ENCODE results near the gene KLHDC8A. TPM values are rescaled to one million over a fixed set of nuclear protein-coding genes. Genes with fewer than 3 reads are reported as not detected.

The KLHDC8A gene
- total and polyA plus RNA-seq, 2 donors (not counting 3 experiments of a cell fraction or from before 2014, with no cell fraction given): not detected

DNA sequence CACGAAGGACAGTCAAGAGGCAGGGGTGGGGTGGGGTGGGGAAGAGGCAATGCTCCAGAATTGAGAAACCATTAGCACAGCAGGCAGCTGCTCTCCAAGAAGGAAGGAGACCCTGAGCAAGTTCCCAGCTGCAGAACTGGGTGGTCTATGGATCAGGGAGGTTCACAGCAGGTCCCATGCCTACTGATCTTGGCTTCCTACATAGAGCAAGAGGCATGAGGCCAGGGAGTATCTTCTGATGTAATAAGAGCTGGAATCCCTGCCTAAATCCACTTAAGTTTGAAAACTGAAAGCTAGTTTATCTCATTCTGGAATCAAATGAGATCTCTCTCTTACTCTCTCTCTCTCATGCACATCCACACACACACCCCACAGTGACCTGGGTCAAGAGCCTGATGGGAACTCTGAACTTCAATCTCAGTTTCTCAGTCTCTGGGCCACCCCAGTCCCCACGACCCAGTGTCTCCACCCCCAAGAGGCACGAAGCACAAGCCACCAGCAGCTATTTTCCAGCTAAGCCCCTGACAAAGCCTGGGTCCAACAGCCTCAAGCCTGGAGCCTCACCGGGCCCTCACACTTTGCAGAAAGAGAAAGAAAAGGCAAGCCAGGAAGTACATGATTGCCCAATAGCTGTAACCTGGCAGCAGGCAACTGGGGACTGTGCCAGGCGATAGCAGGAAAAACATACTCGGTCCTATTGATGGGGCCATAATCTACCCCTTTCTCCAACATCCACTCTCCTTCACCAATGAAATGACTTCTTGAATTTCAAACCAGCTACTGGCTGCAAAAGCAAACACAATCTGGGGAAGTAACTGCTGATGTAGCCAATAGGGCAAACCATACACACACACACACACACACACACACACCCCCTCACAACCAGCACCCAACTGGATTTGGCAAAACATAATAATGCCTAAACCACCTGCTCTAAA lies 37.4 kb downstream of the KLHDC8A start:
- Histone ChIP-seq H3K9ac (replicated peaks; ENCODE audit: extremely low read depth, insufficient read depth, low read length) (no peak overlapping the region), H3K36me3 (ENCODE audit: control insufficient read depth in 2 of 2, extremely low read depth in 1 of 2, insufficient read depth in 2 of 2, low read length in 2 of 2) (no peaks in the 10 kb centered on the region), H4K20me1 (replicated peaks; ENCODE audit: control insufficient read depth, extremely low read depth, insufficient read depth, low read length) (no peaks in the 10 kb centered on the region), H3K27ac (ENCODE audit: insufficient read depth, low read depth, low read length) (no peak overlapping the region), H3K27me3 (ENCODE audit: control insufficient read depth in 2 of 2, insufficient read depth in 2 of 2, low read length in 2 of 2) (no peaks in the 10 kb centered on the region), H3K9me3 (replicated peaks; ENCODE audit: control insufficient read depth, insufficient read depth, low read length) (no peaks in the 10 kb centered on the region), H3K4me2 (ENCODE audit: insufficient read depth, low read length) (no peak overlapping the region), H2AFZ (ENCODE audit: low read depth, low read length) (no peak overlapping the region), H3K4me3 (replicated peaks in 1 of 3; ENCODE audit: insufficient read depth in 1 of 3, low read depth in 1 of 3, low read length in 3 of 3) (no peak overlapping the region), H3K79me2 (ENCODE audit: control insufficient read depth, insufficient read depth, low read length) (no peaks in the 10 kb centered on the region), H3K9me1 (replicated peaks; ENCODE audit: control insufficient read depth, extremely low read depth, insufficient read depth, low read length) (no peaks in the 10 kb centered on the region), H3K4me1 (ENCODE audit: control insufficient read depth, extremely low read depth, insufficient read depth, low read length) (peaks cover 18% of the 10 kb centered on the region)
- DNase-seq (ENCODE audit: low read depth, low spot score) (peak; percentile 57), FAIRE-seq (peak; percentile 59)
- TF ChIP-seq, protein P1, sequence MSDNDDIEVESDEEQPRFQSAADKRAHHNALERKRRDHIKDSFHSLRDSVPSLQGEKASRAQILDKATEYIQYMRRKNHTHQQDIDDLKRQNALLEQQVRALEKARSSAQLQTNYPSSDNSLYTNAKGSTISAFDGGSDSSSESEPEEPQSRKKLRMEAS (IDR thresholded peaks at IDR 0.05; ENCODE audit: insufficient read depth, insufficient read length): no peak
- TF ChIP-seq GATA2 (IDR thresholded peaks at IDR 0.05; ENCODE audit: insufficient read depth, insufficient read length, low read depth, low read length): no peak
- no peak for TF ChIP-seq POLR2AphosphoS5 (IDR thresholded peaks at IDR 0.05; ENCODE audit: insufficient read depth, low read depth, low read length)
- no peak for TF ChIP-seq EZH2 (IDR thresholded peaks at IDR 0.05; ENCODE audit: borderline replicate concordance, low read depth, low read length, severe bottlenecking)
- TF ChIP-seq POLR2A (IDR thresholded peaks at IDR 0.05; ENCODE audit: low read depth, low read length): no peak
- TF ChIP-seq, protein P2, sequence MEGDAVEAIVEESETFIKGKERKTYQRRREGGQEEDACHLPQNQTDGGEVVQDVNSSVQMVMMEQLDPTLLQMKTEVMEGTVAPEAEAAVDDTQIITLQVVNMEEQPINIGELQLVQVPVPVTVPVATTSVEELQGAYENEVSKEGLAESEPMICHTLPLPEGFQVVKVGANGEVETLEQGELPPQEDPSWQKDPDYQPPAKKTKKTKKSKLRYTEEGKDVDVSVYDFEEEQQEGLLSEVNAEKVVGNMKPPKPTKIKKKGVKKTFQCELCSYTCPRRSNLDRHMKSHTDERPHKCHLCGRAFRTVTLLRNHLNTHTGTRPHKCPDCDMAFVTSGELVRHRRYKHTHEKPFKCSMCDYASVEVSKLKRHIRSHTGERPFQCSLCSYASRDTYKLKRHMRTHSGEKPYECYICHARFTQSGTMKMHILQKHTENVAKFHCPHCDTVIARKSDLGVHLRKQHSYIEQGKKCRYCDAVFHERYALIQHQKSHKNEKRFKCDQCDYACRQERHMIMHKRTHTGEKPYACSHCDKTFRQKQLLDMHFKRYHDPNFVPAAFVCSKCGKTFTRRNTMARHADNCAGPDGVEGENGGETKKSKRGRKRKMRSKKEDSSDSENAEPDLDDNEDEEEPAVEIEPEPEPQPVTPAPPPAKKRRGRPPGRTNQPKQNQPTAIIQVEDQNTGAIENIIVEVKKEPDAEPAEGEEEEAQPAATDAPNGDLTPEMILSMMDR (IDR thresholded peaks at IDR 0.05; ENCODE audit: extremely low read depth in 1 of 2, insufficient read depth in 1 of 2, low read depth in 1 of 2, low read length in 2 of 2): no peak
- TF ChIP-seq FOS (IDR thresholded peaks at IDR 0.05; ENCODE audit: borderline replicate concordance, insufficient read depth, low read length): no peak
- TF ChIP-seq MYC (IDR thresholded peaks at IDR 0.05; ENCODE audit: low read depth, low read length): no peak
- TF ChIP-seq JUN (IDR thresholded peaks at IDR 0.05; ENCODE audit: borderline replicate concordance, insufficient read depth, insufficient read length, low read depth): no peak
- ChIA-PET CTCF (interaction anchor here (0.8 to 21.6 kb wide), 7 partner anchors 15 to 64 kb away, joined by 3 to 1536 read pairs (median 6); no protein-coding TSS in a partner anchor), POLR2A (interaction anchor here (0.9 kb wide), 1 partner anchor 35 kb away, joined by 5 read pairs; no protein-coding TSS in a partner anchor)
- dilution Hi-C loops (cut with MboI; ENCODE audit: extremely low pct_ligation_motif_present, low sequenced_read_pairs): no loop called here
- intact Hi-C loops (cut with micrococcal nuclease): loop anchor here (2.0 kb wide), 1 partner anchor 179 kb away; no protein-coding TSS in a partner anchor
- BruUV-seq (replicated peaks): no TSS peak
